ENCODE results near the gene PARN. TPM values are rescaled to one million over a fixed set of nuclear protein-coding genes. Genes with fewer than 3 reads are reported as not detected.

The PARN gene
- total and polyA plus RNA-seq, 9 of the 15 experiments (the other 6 are each of a cell fraction or from before 2014, with no cell fraction given) = 9.6 to 51.3 (median 40.4) TPM

DNA sequence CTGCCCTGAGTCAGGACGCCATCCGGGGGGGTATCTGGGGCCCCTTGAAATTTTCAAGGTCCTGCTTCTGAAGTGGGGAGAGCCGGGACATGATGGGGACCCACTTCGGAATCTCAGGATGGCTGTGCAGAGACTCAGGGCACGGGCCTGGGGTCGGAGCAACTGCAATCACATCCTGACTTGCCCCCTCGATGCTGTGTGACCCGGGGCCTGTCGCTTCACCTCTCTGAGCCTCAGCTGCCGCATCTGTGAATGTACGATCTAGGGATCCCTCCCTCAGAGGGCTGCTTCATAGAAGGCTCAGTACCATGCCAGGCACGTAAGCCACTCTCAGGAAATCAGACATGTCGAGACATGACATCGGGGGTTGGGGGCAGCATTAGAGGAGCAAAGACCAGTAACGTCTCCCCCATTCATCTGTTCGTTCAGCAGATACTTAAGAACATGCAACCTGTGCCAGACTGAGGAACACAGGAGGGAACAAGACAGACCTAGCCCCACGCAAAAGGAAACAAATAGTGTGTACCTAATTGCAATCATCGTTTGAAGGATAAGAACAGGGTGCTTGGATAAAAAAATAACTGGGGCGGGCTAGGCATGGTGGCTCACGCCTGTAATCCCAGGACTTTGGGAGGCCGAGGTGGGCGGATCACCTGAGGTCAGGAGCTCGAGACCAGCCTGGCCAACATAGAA is 229.6 kb downstream of the PARN start (continued):
- TF ChIP-seq PPARD (CRISPR knock-in tag; IDR thresholded peaks at IDR 0.05) (no peak), TGIF2 (CRISPR knock-in tag; IDR thresholded peaks at IDR 0.05) (no peak)
- TF ChIP-seq, protein P1, sequence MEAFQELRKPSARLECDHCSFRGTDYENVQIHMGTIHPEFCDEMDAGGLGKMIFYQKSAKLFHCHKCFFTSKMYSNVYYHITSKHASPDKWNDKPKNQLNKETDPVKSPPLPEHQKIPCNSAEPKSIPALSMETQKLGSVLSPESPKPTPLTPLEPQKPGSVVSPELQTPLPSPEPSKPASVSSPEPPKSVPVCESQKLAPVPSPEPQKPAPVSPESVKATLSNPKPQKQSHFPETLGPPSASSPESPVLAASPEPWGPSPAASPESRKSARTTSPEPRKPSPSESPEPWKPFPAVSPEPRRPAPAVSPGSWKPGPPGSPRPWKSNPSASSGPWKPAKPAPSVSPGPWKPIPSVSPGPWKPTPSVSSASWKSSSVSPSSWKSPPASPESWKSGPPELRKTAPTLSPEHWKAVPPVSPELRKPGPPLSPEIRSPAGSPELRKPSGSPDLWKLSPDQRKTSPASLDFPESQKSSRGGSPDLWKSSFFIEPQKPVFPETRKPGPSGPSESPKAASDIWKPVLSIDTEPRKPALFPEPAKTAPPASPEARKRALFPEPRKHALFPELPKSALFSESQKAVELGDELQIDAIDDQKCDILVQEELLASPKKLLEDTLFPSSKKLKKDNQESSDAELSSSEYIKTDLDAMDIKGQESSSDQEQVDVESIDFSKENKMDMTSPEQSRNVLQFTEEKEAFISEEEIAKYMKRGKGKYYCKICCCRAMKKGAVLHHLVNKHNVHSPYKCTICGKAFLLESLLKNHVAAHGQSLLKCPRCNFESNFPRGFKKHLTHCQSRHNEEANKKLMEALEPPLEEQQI (IDR thresholded peaks at IDR 0.05) = no peak
- TF ChIP-seq, protein P2, sequence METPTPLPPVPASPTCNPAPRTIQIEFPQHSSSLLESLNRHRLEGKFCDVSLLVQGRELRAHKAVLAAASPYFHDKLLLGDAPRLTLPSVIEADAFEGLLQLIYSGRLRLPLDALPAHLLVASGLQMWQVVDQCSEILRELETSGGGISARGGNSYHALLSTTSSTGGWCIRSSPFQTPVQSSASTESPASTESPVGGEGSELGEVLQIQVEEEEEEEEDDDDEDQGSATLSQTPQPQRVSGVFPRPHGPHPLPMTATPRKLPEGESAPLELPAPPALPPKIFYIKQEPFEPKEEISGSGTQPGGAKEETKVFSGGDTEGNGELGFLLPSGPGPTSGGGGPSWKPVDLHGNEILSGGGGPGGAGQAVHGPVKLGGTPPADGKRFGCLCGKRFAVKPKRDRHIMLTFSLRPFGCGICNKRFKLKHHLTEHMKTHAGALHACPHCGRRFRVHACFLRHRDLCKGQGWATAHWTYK (CRISPR knock-in tag; IDR thresholded peaks at IDR 0.05) = no peak

Measured in K562 (cell line).